ENCODE results near the gene ZNF155. TPM values are rescaled to one million over a fixed set of nuclear protein-coding genes. Genes with fewer than 3 reads are reported as not detected.

Gene ZNF155
- polyA plus RNA-seq, 1 donor (not counting 4 experiments of a cell fraction or from before 2014, with no cell fraction given), result 7.0 TPM

- Histone ChIP-seq H3K4me3 (ENCODE audit: control insufficient read depth in 2 of 3, extremely low read depth in 1 of 3, insufficient read depth in 2 of 3, low read depth in 1 of 3, low read length in 3 of 3) (no peak overlapping the region), H3K27me3 (ENCODE audit: control insufficient read depth, extremely low read depth, insufficient read depth, low read length) (no peaks in the 10 kb centered on the region), H3K4me1 (ENCODE audit: control insufficient read depth, extremely low read depth, insufficient read depth, low read length) (peaks cover 13% of the 10 kb centered on the region), H2AFZ (ENCODE audit: control insufficient read depth, low read length) (peak overlapping the region; percentile 17), H3K9me3 (ENCODE audit: control insufficient read depth, low read depth, low read length) (no peaks in the 10 kb centered on the region), H3K4me2 (ENCODE audit: control insufficient read depth, extremely low read depth, insufficient read depth, low read depth, low read length) (peak overlapping the region; percentile 85), H3K9ac (ENCODE audit: control insufficient read depth, extremely low read depth, insufficient read depth, low read length) (no peak overlapping the region), H3K9me1 (ENCODE audit: control insufficient read depth, extremely low read depth, insufficient read depth, low read length) (no peaks in the 10 kb centered on the region), H3K79me2 (ENCODE audit: control insufficient read depth, insufficient read depth, low read length) (no peaks in the 10 kb centered on the region), H3K36me3 (ENCODE audit: control insufficient read depth in 2 of 2, extremely low read depth in 1 of 2, insufficient read depth in 2 of 2, low read length in 2 of 2) (peaks cover 0 to 5% of the 10 kb centered on the region in 2 experiments), H3K27ac (ENCODE audit: control insufficient read depth, insufficient read depth, low read length) (no peak overlapping the region), H4K20me1 (ENCODE audit: control insufficient read depth, extremely low read depth, insufficient read depth, low read length) (no peaks in the 10 kb centered on the region)
- FAIRE-seq (peak; percentile 20), DNase-seq (ENCODE audit: low read depth, low spot score) (no peak)
- dilution Hi-C loops (cut with MboI; ENCODE audit: extremely low pct_ligation_motif_present, low sequenced_read_pairs), result no loop called here
- no peak for TF ChIP-seq EZH2 (IDR thresholded peaks at IDR 0.05; ENCODE audit: low read length)
- no peak for TF ChIP-seq CTCF (optimal IDR thresholded peaks at IDR 0.05 in 1 of 3, IDR thresholded peaks at IDR 0.05 in 1 of 3, conservative IDR thresholded peaks at IDR 0.05 in 1 of 3; ENCODE audit: extremely low read depth in 1 of 3, insufficient read depth in 2 of 3, low read length in 3 of 3)
These were observed 47.8 kb upstream of the ZNF155 start for GRCh38 chr19:43936188-43936587.

- Histone ChIP-seq H3K27me3 (ENCODE audit: control insufficient read depth, extremely low read depth, insufficient read depth, low read length) (no peaks in the 10 kb centered on the region), H3K9me1 (ENCODE audit: control insufficient read depth, extremely low read depth, insufficient read depth, low read length) (no peaks in the 10 kb centered on the region), H3K36me3 (ENCODE audit: control insufficient read depth in 2 of 2, extremely low read depth in 1 of 2, insufficient read depth in 2 of 2, low read length in 2 of 2) (no peaks in the 10 kb centered on the region), H3K79me2 (ENCODE audit: control insufficient read depth, insufficient read depth, low read length) (no peaks in the 10 kb centered on the region), H2AFZ (ENCODE audit: control insufficient read depth, low read length) (no peak overlapping the region), H3K4me3 (ENCODE audit: control insufficient read depth in 2 of 3, extremely low read depth in 1 of 3, insufficient read depth in 2 of 3, low read depth in 1 of 3, low read length in 3 of 3) (no peak overlapping the region), H3K9me3 (ENCODE audit: control insufficient read depth, low read depth, low read length) (no peaks in the 10 kb centered on the region), H3K4me2 (ENCODE audit: control insufficient read depth, extremely low read depth, insufficient read depth, low read depth, low read length) (no peak overlapping the region), H3K9ac (ENCODE audit: control insufficient read depth, extremely low read depth, insufficient read depth, low read length) (no peak overlapping the region), H3K27ac (ENCODE audit: control insufficient read depth, insufficient read depth, low read length) (no peak overlapping the region), H4K20me1 (ENCODE audit: control insufficient read depth, extremely low read depth, insufficient read depth, low read length) (no peaks in the 10 kb centered on the region), H3K4me1 (ENCODE audit: control insufficient read depth, extremely low read depth, insufficient read depth, low read length) (peaks cover 5% of the 10 kb centered on the region)
- DNase-seq (ENCODE audit: low read depth, low spot score), result no peak
- FAIRE-seq, result no peak
- dilution Hi-C loops (cut with MboI; ENCODE audit: extremely low pct_ligation_motif_present, low sequenced_read_pairs), result no loop called here
- TF ChIP-seq EZH2 (IDR thresholded peaks at IDR 0.05; ENCODE audit: low read length) (no peak), CTCF (optimal IDR thresholded peaks at IDR 0.05 in 1 of 3, IDR thresholded peaks at IDR 0.05 in 1 of 3, conservative IDR thresholded peaks at IDR 0.05 in 1 of 3; ENCODE audit: extremely low read depth in 1 of 3, insufficient read depth in 2 of 3, low read length in 3 of 3) (no peak)
These were observed 44.3 kb upstream of the ZNF155 start for GRCh38 chr19:43939557-43940260.

All from keratinocyte (primary cell).